ENCODE measurements around the gene INSM2.

The INSM2 gene

GRCh38 chr14:35549551-35549950 is 15.6 kb downstream of the INSM2 start:
- DNase-seq (ENCODE audit: low spot score) = no peak

DNA sequence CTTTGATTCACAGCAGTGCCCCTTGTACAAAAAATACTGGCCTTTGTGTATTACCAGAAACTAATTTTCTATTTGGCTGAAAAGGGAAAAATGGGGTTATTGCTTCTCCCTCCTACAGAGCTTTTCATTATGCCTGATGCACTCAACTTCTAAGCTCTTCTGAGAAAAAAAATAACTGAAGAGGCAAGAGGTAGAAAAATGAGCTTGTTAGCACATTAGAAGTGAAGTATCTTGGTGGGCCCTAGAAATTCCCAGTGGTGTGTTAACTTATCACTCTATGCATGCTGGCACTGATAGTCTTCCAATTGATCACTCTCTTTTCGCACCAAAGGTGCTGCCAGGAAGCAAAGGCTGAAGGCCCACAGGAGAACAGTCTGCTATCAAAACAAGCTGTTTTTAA is 17.1 kb downstream of the INSM2 start:
- no peak for DNase-seq (ENCODE audit: low spot score)

- DNase-seq (ENCODE audit: low spot score) = no peak
Measured at GRCh38 chr14:35553808-35554207, 19.8 kb downstream of the INSM2 start.

GRCh38 chr14:35556548-35556947 is 22.6 kb downstream of the INSM2 start:
- DNase-seq (ENCODE audit: low spot score) = no peak

GRCh38 chr14:35557221-35557747 is 23.3 kb downstream of the INSM2 start:
- no peak for DNase-seq (ENCODE audit: low spot score)

DNA sequence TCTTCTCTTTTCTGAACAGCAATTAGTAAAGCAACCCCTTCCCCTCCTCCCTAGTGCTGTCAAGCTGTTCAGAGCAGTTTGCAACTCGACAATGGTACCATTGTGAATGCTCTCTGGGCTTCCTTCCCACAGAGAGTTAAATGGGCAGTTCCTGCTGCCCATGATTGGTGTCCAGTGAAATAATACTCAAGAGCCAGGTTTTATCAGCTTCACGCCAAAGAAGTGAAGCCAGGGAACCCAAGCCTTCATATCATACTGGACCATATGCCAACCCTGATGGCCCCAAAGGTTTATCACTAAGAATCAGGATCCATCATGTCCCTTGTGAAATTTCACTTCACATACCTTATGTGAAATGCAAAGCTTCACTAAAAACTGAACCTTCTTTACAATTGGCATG is 24.7 kb downstream of the INSM2 start:
- DNase-seq (ENCODE audit: low spot score) = no peak

- no peak for DNase-seq (ENCODE audit: low spot score)
Measured at GRCh38 chr14:35565871-35566464, 32.0 kb downstream of the INSM2 start.

GRCh38 chr14:35571598-35571997 is 37.6 kb downstream of the INSM2 start:
- DNase-seq (ENCODE audit: low spot score) = no peak

GRCh38 chr14:35573911-35574310 is 39.9 kb downstream of the INSM2 start:
- no peak for DNase-seq (ENCODE audit: low spot score)

- DNase-seq (ENCODE audit: low spot score) = no peak
Measured at GRCh38 chr14:35576260-35576659, 42.3 kb downstream of the INSM2 start.

DNA sequence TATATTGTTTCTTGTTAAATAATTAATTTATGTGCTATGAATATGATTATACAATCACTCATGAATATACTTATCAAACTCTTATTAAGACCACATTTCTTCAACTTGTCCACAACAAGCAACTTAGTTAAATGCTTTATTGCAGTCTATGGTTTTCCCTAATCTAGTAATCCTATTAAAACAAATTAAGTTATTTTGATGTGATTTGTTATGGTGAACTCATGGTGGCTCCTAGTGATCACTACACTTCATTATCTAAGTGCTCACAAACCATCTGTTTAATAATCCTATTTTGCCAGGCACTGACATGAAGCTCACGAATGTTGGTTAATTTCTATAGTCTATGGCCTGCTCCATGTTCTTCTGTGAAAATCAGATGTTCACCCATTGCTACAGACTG is 42.9 kb downstream of the INSM2 start:
- DNase-seq (ENCODE audit: low spot score) = no peak

DNA sequence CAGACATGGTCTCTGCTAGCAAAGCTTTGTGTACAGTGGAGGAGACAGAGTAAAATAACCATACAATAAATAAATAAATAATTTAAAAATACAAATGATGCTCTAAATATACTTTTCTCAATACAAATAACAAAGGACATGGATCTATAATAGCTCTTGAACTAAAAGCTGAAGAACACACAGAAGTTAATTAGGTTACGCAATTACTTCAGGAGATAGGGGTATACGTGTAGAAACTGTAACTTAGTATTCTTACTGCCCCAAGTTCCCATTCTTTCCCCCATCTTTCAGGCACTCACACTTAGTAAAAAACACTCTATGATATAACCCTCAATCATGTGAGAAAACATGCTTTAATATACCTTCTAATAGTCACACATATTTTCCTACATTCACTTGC is 44.2 kb downstream of the INSM2 start:
- no peak for DNase-seq (ENCODE audit: low spot score)

DNA sequence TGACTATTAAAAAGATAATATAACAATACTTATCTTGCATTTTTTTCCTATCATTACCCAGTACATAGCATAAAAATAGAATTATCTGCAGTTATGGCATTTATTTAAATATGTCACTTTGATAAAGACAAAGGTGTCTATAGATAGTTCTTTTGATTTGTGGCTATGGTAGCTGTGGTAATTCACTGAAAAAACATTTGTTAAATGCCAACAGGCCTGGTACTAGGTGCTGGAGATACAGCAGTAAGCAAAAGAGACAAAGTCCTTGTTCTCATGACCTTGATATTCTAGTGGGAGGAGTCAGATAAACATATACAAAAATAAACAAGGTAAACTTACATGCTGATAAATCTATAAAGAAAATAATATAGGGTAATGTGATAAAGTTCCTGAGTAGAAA is 44.7 kb downstream of the INSM2 start:
- DNase-seq (ENCODE audit: low spot score) = no peak

Measured in CD4-positive, alpha-beta T cell treated with Interleukin-2 at 100 ng/mL for 4 hours (primary cell).